NCI-H1930 (cell line): ENCODE measurements around the gene CTCFL.

Experiments used
- DNase-seq, 2 experiments: peaks; one replicate each; lab custom pipeline; 2025; lab: John Stamatoyannopoulos, UW

CTCFL gene

DNA sequence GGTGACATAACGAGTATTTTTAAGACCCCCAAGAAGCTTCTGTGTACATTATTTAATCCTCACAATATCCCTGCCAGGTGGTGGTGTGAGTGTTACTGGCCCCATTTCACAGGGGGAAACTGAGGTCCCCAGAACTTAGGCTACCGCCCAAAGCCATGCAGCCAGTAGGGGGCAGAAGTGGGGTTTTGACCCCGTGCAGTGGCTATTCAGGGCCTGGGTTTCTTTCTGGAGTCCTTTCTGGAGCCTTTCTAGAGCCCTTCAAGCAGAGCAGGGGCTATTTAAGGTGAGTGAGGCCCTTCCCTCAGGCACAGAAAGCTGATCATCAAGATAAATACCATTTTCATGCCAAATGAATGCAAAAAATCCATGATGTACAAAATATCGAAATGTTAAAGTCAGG, 59.0 kb downstream of the CTCFL start:
- no peak for DNase-seq

DNA sequence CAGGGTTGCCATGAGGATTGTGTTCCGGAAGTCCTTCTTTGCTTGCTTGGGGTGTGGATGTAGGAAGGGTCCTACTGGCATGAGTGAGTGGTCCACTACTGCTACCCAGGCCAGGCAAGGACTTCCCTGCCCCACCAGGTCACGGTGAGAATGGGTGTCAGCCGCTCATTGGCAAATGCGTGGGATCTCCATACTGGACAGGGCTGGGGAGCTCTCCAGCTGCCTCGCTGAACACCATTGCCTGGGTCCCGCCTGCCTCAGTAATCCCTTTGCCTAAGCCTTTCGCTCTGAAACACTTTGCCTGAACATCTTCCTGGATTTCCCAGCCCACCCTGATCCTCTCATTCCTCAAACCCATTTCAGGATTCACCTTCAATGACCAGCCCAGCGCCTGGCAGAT, 59.5 kb downstream of the CTCFL start:
- no peak for DNase-seq

DNA sequence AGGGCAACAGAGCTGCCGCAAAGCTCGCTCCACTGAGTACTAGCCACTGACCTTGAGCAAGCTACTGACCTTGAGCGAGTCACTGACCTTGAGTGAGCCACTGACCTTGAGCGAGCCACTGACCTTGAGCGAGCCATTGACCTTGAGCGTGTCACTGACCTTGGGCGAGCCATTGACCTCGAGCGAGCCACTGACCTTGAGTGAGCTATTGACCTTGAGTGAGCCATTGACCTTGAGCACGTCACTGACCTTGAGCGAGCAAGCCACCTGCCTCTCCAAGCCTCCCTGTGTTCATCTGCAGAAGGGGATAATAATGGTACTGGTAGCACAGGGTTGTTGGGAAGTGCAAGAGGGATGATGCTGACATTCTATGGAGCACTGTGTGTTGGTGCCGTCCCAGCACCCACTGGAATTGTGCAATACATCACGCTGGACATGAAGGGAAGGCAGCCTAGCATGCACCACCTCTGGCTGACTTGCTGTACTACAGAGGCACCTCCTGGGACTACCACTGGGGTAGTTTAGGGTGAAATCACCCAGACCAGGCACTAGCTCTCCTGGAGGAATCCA, 60.2 kb downstream of the CTCFL start:
- DNase-seq = no peak

DNA sequence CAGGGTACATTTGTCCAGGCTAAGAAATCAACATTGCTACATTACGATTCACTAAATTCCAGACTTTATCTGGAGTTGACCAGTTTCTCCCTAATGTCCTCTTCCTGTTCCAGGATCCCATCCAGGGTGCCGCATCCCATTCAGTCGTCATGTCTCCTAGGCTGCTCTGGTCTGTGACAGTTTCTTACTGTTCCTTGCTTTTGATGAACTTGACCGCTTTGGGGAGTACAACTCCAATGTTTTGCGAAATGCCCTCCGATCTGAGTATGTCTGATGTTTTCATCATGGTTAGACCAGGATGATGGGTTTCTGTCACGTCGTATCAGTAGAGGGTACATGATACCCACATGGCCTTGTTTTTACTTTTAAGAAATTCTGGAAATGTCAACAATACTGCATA, 62.2 kb downstream of the CTCFL start:
- no peak for DNase-seq

DNA sequence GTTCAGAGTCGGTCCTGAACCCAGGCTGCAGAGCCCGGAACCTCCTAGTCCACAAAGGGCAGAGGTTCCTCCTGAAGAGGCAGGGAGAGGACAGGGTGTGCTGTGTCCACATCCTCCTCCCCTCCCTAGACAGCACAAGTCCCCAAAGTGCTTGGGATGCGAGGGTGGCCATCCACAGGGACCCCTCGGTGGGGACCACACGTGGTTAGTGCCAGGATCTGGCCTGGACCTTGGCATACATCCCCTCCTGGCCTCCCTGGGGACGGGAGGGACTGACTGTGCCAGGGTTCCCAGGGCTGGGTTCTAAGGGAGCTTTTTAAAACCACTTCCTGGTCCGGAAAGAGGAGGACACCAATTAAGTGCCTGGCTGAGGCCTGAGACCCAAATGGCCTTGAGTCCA, 63.2 kb downstream of the CTCFL start:
- no peak for DNase-seq

DNA sequence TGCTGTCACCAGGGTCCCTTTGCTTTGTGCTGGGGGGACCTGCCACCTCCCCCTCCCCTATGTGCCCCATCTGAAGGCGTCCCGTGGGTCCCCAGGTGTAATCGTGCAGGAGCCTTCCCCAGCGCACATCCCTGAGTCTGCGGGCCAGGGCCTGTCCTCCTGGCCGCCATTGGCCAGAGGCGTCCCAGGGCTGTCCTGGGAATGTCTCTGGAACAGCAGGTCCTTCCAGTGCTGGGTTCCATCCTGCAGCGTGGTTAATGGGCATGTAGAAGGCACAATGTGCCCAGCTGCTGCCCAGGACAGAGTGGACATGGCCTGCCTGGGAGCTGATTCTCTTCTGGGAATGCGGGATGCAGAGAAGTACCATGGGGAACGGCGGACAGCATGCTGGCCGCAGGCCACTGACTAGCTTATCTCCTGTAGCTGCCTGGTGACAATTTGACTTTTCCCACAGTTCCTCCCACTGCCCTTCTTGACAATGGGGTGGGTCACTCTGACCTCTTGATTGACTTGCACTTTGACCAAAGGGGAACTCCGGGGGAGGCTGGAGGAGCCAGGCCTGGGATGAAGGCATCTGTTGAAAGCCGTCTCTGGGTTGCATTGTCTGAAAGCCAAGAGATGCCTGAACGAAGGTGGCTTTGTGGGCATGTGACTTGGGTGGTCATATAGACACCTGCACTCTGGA, 64.0 kb downstream of the CTCFL start:
- DNase-seq = no peak

DNA sequence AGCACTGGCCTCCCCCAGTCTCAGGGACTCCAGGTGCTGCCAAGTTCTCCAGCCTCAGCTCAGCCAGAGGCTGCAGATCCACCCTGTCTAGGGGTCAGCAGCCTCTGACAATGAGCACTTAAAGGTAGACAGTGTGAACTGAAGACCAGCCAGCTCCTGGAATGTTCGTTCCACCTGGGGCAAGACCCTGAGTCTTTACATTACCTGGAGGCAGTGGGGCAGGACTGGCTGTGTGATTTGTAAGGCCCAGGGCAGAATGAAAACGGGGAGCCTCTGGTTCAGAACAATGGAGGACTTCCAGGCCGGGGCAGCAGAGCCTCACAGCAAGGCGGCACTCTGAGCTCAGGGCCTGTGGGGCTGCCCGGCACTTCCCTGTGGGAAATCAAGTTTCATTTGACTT, 65.0 kb downstream of the CTCFL start:
- DNase-seq = no peak

DNA sequence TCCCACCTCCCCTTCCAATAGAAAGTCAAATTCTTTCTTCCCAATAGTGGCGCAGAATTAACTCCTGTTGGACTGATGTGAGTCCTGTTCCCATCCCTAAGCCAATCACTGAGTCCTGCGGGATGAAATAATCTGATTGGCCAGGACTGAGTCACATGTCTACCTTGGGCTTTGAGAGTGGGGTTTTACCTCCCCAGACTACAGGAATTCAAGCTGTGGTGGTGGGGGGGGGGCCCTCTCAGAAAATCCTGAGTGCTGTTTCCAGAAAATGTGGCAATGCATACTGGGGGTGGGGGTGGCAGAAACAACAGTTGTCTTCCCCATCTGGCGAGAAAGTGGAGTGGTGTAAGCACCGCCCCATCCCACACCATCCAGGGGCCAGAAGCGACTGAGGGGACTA, 65.7 kb downstream of the CTCFL start:
- DNase-seq = no peak

DNA sequence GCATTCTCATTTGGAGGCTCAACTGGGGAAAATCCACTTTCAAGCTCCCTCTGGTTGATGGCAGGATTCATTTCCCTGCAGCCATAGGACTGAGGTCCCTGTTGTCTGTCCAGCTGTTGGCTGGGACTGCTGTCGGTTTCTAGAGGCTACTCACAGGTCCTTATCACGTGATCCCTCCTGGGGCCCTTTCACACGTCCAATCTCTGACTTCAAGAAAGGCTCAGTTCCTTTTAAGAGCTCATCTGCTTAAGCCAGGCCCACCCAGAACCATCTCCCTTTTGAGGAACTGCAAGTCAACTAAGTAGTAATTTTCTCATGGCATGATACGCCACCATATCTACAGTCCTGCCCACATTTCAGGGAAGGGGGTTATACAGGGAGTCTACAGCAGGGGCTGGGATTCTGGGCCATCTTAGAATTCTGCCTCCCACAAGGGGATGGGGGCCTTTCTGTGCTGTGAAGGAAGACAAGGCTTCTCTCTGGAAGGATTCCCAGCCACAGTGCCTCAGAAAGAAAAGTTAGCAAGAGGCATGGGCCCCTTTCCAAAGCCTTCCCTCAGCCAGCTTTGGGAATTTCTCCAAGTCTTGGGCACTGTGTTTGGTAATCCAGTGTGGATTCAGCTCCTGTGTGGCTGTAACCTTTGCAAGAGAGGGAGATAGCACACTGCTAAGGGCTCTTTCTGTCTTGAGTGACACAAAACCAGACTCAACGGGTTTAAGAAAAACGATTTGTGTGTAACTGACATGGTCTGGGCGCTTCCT, 66.4 kb downstream of the CTCFL start:
- DNase-seq = no peak

DNA sequence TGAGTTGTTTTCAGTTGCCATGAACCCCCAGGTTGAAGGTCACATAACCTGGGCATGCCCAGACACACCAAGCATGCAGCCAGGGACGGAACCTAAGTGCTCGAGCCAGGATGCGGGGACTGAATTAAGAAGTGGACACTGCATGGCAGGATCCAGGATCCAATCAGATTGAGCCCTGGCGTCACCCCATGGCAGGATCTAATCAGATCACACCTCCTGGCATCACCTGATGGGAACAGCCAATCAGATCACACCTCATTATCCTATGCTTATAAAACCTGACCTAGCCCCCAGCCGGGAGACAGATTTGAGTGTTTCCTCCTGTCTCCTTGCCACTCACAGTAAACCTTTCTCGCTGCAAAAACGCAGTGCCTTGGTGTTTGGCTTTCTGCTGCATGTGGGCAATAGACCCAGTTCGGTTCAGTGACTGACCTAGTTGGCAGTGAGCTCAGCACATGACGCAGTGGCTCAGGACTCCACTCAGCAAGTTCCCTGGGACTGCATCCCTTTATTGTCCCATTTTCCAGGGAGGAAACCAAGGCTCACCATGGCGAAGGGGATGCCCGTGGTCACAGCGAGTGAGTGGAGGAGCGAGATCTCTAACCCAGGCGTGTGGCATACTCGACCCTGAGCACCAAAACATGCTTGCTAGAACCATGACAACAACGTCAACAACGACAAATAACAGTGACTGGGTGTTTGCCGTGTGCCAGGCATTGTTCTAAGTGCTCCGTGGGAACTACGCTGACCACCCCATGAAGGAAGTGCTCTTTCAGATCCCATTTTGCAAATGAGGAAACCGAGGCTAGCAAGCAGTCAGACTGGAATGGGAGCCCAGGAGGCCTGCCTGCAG, 67.5 kb downstream of the CTCFL start:
- no peak for DNase-seq

DNA sequence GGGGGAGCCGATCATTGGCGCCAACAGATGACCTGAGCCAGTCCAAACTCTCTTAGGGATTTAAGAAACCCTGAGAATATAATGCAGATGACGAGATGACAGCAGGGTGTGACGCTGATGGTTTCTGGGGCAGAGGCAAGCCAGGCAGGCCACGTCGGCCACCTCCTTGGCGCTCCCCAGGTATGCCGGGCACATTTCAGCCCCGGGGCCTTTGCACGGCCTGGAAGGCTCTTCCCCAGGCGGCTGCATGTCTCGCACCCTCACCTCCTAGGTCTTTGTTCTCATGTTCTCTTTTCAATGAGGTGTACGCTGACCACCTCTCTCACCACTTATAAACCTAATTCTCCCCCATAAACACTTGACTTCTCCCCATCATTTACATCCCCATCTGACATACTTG, 68.8 kb downstream of the CTCFL start:
- no peak for DNase-seq

DNA sequence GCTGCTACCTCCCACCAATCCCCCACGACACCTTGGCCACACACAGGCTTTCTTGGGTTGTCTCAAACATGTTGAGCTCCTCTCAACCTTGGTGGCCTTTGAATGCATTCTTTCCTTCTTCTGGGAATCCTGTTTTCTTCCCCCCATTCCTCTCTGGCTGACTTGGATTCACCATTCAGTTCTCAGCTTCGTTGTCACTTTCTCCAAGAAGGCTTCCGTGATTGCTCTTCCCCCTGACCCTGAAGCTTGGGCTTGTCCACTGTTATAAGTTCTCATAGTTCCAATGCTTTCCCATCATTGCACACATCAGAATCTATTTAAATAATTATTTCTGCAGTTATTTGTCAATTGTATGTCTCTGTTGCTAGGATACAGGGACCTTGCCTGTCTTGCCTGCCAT, 69.6 kb downstream of the CTCFL start:
- no peak for DNase-seq

DNA sequence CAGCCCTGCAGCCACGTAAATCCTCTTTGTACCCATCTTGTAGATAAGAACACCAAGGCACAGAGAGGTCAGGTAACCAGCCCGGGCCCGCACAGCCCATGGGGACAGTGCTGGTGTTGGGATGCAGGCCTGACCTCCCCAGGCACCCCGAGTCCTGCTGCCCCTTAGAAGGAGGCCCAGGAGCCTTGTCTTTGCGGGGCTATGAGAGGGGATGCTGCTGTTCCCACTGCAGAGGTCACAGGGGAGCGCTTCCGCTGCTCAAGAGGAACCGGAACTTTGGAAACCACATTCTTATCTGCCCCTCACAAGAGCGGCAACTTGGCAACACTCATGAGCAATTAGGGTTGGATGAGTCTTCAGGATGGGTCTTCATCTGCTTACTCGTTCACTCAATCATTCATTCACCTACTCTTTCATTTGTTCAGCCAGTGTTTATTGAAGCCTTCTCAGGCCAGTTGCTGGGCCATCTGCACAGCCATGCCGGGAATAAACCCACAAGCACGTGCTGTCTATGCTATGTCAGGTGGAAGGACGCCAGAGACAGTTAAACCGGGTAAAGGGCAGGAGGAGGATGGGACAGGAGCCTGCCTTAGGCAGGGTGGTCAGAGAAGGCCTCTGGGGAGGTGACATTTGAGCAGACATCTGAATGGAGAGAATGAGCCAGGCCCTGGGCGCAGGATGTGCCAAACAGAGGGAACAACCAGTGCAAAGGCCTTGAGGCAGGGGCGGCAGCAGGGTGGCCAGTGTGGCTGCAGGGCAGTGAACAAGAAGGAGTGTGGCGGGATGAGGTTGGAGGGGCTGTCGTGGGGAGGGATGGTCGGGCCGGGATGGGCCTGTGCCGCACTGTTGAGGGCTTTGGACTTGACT, 72.9 kb downstream of the CTCFL start:
- DNase-seq = no peak

DNA sequence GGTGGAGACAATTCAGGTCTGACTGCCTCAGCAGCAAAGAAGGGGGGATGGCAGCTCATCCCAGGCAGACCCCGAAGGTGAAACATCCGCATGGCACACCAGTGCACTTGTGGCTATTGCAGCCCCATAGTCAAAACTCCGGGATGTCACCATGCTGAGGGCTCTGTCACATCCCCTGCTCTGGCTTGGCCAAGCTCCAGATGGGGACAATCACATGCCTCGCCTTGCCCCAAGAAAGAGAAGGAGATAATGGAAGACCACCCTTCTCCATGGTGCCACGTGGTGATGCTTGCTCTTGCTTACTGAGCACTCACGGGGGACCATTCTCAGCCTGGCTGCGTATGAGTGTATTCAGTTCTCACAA, 73.5 kb downstream of the CTCFL start:
- DNase-seq = no peak

DNA sequence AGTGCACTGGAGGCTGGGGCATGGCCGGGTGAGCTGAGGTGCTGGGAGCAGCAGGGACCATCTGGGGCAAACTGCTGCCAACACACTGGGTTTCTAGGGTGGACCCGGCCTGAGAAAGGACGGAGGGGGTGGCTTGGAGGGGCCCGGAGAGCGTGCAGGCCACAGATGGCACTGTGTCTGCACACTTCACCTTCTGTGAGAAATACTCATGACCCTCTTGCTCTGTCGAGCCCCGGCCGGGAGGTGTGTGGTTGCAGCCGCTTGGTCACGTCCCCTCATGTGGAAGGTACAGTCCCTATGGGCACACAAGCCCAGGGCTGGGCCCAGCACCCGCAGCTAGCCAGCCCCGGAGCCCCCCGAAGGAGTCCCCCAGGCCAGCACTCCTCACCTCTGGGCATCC, 74.0 kb downstream of the CTCFL start:
- no peak for DNase-seq

DNA sequence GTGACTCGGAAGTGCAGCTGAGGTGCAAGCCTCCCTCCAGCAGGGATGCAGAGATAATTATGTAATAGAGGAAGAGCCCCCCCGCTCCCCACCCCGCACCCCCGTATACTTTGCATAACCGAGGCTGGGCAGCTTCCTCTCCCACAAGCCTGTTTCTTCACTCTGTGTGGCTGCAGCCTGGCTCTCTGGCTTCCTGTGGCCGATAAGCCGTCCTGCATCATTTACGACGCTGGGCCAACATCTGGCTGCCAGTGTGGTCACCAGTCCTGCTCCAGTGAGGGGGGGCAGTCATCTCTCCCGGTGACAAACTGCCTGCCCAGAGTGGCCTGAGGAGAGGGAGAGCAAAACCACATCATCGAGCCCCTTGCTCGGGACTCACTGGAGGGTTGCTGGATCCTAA, 74.5 kb downstream of the CTCFL start:
- DNase-seq = no peak

DNA sequence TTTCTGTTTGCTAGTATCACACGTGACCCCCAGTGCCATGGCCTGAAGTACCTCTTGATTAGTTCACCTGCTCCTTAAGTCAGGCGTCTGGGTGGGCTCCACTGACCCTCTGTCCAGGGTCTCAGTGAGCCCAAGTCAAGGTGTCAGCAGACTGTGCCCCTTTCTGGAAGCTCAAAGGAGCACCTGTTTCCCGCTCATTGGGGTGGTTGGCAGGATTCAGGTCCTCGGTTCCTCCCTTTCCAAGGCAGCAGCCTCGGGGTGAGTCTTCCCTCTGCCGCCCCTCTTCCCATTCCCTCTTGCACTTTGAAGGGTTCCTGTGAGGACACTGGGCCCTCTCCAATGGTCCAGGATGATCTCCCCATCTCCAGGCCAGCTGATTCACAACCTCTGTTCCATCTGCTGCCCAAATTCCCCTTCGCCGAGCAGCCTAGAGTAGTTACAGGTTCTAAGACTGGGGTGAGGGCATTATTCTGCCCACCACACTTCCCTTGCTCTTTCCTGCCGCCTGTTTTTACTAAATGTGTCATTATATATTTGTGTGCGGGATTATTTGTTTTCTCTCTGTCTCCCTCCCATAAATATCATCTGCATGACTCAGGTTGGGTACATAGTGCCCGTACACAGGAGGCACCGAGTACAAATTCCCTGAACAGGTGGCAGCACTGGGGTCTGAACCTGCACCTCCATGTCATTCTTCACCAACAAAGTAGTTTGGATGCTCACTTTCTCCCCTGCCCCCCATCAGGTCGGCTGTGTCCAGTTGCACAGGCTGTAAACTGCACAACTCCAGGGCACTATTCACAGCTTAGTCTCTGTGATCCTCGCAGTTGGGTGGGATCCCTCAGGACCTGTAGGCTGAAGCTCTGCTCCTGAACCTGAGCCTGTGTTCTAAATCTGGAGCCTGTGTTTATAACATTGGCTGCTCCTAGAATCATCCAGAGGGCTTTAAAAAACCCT, 75.3 kb downstream of the CTCFL start:
- no peak for DNase-seq

DNA sequence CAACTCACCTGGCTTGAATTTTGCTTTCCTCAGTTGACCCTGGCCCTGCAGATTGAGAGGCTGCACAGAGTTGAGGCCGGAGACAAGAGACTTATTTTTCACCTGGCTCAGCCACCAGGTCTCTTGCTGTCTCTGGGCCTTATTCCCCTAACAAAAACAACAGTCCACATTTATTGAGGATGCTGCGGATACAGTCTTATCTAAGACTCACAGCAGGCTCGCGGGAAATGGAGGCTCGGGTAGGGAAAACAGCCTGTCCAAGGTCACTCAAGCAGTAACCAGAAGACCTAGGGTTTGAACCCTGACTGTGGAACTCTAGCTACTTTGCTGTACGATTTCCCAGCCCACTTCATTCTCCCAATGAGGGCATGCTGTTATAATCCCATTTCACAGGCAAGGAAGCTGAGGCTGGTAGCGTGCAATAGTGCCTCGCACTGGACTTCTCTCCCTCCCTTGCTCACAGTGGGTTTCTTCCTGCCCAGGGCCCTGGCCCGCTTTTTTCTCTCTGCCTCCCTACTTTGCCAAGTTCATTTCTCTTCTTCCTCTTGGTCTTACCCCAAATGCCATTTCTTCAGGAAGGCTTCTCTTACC, 76.1 kb downstream of the CTCFL start:
- DNase-seq = no peak
